Measurements from ENCODE around the gene CFAP99. TPM values are rescaled to one million over a fixed set of nuclear protein-coding genes. Genes with fewer than 3 reads are reported as not detected.

The CFAP99 gene
- total and polyA plus RNA-seq, 2 of the 8 experiments (the other 6 are each of a cell fraction or from before 2014, with no cell fraction given): not detected

DNA sequence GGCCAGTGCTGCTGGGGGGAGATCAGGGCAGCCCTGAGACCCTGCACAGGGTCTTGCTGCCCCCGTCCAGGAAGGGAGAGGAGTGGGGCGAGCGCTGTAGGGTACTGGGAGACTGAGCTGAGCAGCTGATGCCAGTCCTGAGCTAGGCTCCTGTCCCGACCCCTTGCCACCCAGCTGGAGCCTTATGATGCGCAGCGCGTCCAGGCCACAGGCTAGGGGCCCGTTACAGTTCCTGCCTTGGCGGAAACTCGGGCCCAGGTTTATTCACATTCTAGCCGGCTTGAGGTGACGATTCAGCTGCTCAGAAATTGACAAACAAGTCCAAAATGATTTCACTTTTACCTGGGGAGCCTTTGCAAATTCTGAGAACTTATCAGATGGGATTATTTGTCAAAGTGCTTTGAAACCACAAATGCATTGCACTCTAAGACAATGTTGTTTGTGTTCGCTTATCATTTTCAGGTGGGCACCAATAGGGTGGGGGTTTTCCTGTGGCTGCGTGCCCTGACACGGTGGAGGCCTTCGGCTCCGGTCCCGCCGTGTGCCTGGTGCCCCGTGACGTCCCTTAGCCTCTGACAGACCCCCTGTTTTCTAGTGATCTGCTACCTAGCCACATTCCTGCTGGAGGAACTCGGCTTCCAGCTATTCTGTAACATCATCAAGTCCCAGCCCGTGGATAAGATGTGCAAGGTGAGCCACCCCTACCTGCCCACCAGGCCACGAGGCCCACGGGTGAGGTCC lies 18.9 kb downstream of the CFAP99 start:
- no peak overlapping the region for H3K23ac ChIP-seq (ENCODE audit: insufficient read length)
- no peaks in the 10 kb centered on the region for H4K20me1 ChIP-seq (replicated peaks in 1 of 2; ENCODE audit: control insufficient read depth in 1 of 2, insufficient read depth in 2 of 2, low read length in 2 of 2)
- no peak overlapping the region for H3K27ac ChIP-seq (ENCODE audit: low read depth, low read length)
- H3K14ac ChIP-seq (ENCODE audit: insufficient read length): no peak overlapping the region
- no peak overlapping the region for H2AFZ ChIP-seq (ENCODE audit: low read length)
- no peak overlapping the region for H2BK120ac ChIP-seq (replicated peaks; ENCODE audit: low read depth, low read length)
- no peaks in the 10 kb centered on the region for H3K27me3 ChIP-seq (replicated peaks in 1 of 4; ENCODE audit: control insufficient read depth in 3 of 4, extremely low read depth in 1 of 4, insufficient read depth in 3 of 4, low read length in 3 of 4)
- no peak overlapping the region for H2BK20ac ChIP-seq (ENCODE audit: low read length)
- FAIRE-seq (no peak), DNase-seq (ENCODE audit: low read depth in 1 of 2, low spot score in 2 of 2) (no peak)
- H4K5ac ChIP-seq (ENCODE audit: insufficient read length, low read depth, low read length): no peak overlapping the region
- TF ChIP-seq POLR2A (IDR thresholded peaks at IDR 0.05; ENCODE audit: control extremely low read depth in 1 of 2, low read depth in 2 of 2, low read length in 2 of 2) (no peak), E2F6 (IDR thresholded peaks at IDR 0.05) (no peak), YY1 (IDR thresholded peaks at IDR 0.05; ENCODE audit: low read depth, low read length) (no peak), TBP (IDR thresholded peaks at IDR 0.05; ENCODE audit: low read depth, low read length) (no peak)
- no peak overlapping the region for H2BK5ac ChIP-seq (ENCODE audit: low read depth, low read length)
- H2BK12ac ChIP-seq (ENCODE audit: low read depth, low read length): no peak overlapping the region
- no peaks in the 10 kb centered on the region for H3K9me3 ChIP-seq (ENCODE audit: insufficient read depth in 2 of 2, low read depth in 1 of 2, low read length in 1 of 2)
- no peaks in the 10 kb centered on the region for H3K36me3 ChIP-seq (ENCODE audit: control insufficient read depth in 2 of 4, insufficient read depth in 4 of 4, low read length in 3 of 4)
- no peak overlapping the region for H3K56ac ChIP-seq (replicated peaks; ENCODE audit: insufficient read length, low read depth, low read length)
- no peak overlapping the region for H3K4ac ChIP-seq (replicated peaks; ENCODE audit: insufficient read length, low read depth, low read length)
- H2AK5ac ChIP-seq (ENCODE audit: low read depth, low read length): no peak overlapping the region; the same call in 1 of the 2 replicates
- no peaks in the 10 kb centered on the region for H3K79me2 ChIP-seq (ENCODE audit: control insufficient read depth in 1 of 2, insufficient read depth in 2 of 2, low read length in 2 of 2)
- ChIA-PET POLR2A (ENCODE audit: partially characterized antibody) (no interaction called here), CTCF (ENCODE audit: partially characterized antibody) (interaction anchor here (0.6 to 4.2 kb wide), 8 partner anchors 9 to 217 kb away, joined by 3 to 20 read pairs (median 7); no protein-coding TSS in a partner anchor)
- no peak overlapping the region for H4K91ac ChIP-seq (replicated peaks; ENCODE audit: insufficient read length, low read length)
- H3K23me2 ChIP-seq (ENCODE audit: low read depth, low read length): no peaks in the 10 kb centered on the region
- no peak overlapping the region for H3K4me3 ChIP-seq (ENCODE audit: extremely low read depth in 1 of 4, insufficient read depth in 2 of 4, low read depth in 3 of 4, low read length in 4 of 4)
- no peak overlapping the region for H3K18ac ChIP-seq (ENCODE audit: extremely low read depth, low read length)
- no peak overlapping the region for H3K9ac ChIP-seq (replicated peaks in 1 of 4; ENCODE audit: extremely low read depth in 1 of 4, low read depth in 3 of 4, low read length in 3 of 4)
- no peak overlapping the region for H3K4me2 ChIP-seq (ENCODE audit: insufficient read depth in 1 of 2, low read depth in 2 of 2, low read length in 2 of 2)
- peaks cover 0 to 7% (median 0%) of the 10 kb centered on the region in 4 experiments; a peak in 3 of 7 replicates for H3K4me1 ChIP-seq (replicated peaks in 1 of 4; ENCODE audit: control insufficient read depth in 3 of 4, insufficient read depth in 4 of 4, low read length in 3 of 4)
- peak overlapping the region; percentile 79; the same call in 1 of the 2 replicates for H4K8ac ChIP-seq (ENCODE audit: extremely low read depth, insufficient read depth, low read length)
- WGBS, 2 experiments (ENCODE audit: extremely low coverage in 1 of 2, insufficient coverage in 1 of 2, insufficient read length in 1 of 2, insufficient replicate concordance in 2 of 2, low coverage in 1 of 2, low lambda C conversion rate in 2 of 2, missing lambda C conversion rate in 1 of 2): 85% methylated on average over 25 of the region's 25 CpGs; no CpG with 5 or more reads in 1 of the 2 experiments
- no peak overlapping the region for H2BK15ac ChIP-seq (ENCODE audit: low read length)
- no peaks in the 10 kb centered on the region for H3K79me1 ChIP-seq (ENCODE audit: low read depth, low read length)

Measured in H1 (cell line).